Neural cell (in vitro differentiated cells): ENCODE results near the gene FAM153A.
"Not testable (repeated sequence)": the region's sequence is repeated elsewhere in the genome, so short reads cannot be mapped to it uniquely, and the experiment has no call there.

Source experiments
- EZH2 ChIP-seq: fragments of 200-600, 300-800 bp; shearing (Covaris generic), sonication (generic); IDR thresholded peaks from 2 replicates; pipeline ENCODE4 v1.6.1; 2014; ENCODE audit warnings: antibody characterized with exemption, low read length, borderline replicate concordance, mild to moderate bottlenecking; ENCODE audit not compliant: insufficient read depth, poor library complexity, severe bottlenecking
- RAD21 ChIP-seq: fragments of 450-650 bp; conservative IDR thresholded peaks from 2 replicates; pipeline ENCODE4 v1.6.1; 2014; ENCODE audit warnings: antibody characterized with exemption, mild to moderate bottlenecking, moderate library complexity
- TAF1 ChIP-seq: IDR thresholded peaks from 2 replicates; pipeline ENCODE4 v1.6.1; 2012; ENCODE audit warnings: low read depth
- TF ChIP-seq, protein P1 (sequence below): fragments of 450-650 bp; IDR thresholded peaks from 2 replicates; pipeline ENCODE4 v1.5.1; 2014; ENCODE audit warnings: antibody characterized with exemption, mild to moderate bottlenecking, moderate library complexity; ENCODE audit not compliant: poor library complexity, severe bottlenecking

DNA sequence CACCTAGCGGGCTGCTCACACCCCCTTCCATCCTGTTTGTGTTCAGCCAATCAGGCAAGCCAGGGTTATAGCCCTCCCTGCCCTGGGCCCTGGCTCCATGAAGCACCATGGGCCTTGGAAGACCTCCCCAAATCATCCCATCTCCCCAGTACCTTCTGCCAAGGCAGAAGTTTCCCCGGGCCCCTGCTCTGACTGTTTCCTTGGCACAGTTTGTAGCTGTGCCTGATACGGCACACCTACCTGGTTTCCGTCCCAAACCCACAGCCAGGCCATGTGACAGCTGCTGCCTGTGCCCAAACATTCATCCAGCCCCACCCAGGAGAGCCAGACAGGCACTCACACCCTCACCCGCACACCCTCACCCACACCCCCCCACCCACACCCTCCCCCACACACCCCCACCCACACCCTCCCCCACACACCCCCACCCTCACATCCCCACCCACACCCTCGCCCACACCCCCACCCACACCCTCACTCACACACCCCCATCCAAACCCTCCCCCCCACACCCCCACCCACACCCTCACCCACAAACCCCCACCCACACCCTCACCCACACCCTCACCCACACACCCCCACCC, 29.6 kb upstream of the FAM153A start:
- TF ChIP-seq, protein P1, sequence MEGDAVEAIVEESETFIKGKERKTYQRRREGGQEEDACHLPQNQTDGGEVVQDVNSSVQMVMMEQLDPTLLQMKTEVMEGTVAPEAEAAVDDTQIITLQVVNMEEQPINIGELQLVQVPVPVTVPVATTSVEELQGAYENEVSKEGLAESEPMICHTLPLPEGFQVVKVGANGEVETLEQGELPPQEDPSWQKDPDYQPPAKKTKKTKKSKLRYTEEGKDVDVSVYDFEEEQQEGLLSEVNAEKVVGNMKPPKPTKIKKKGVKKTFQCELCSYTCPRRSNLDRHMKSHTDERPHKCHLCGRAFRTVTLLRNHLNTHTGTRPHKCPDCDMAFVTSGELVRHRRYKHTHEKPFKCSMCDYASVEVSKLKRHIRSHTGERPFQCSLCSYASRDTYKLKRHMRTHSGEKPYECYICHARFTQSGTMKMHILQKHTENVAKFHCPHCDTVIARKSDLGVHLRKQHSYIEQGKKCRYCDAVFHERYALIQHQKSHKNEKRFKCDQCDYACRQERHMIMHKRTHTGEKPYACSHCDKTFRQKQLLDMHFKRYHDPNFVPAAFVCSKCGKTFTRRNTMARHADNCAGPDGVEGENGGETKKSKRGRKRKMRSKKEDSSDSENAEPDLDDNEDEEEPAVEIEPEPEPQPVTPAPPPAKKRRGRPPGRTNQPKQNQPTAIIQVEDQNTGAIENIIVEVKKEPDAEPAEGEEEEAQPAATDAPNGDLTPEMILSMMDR: not testable (repeated sequence)
- not testable (repeated sequence) for TF ChIP-seq RAD21, EZH2, TAF1
